H9 (cell line): ENCODE measurements around the gene FLT1. TPM values are rescaled to one million over a fixed set of nuclear protein-coding genes. Genes with fewer than 3 reads are reported as not detected.
A peak's percentile ranks its signal among the peaks of the same experiment; 100 is the strongest.

Experiments
- DNase-seq: peaks from one replicate; pipeline ENCODE4 v3.0.0-alpha.2; 2017
- H2AFZ ChIP-seq: one replicate; pipeline ENCODE4 v1.6.1; 2013; ENCODE audit warnings: mild to moderate bottlenecking, low read length, control low read depth, moderate library complexity
- H2AK5ac ChIP-seq: 2 replicates; pipeline ENCODE4 v1.6.1; 2013; ENCODE audit warnings: low read length, control low read depth, mixed read lengths; ENCODE audit not compliant: insufficient read length
- H2BK120ac ChIP-seq: one replicate; pipeline ENCODE4 v1.6.1; 2013; ENCODE audit warnings: low read depth, mild to moderate bottlenecking, low read length, control low read depth, inconsistent platforms; ENCODE audit not compliant: poor library complexity, severe bottlenecking
- H2BK12ac ChIP-seq: 2 replicates; pipeline ENCODE4 v1.6.1; 2013; ENCODE audit warnings: low read length, control low read depth, mixed read lengths, low read depth; ENCODE audit not compliant: insufficient read length
- H2BK15ac ChIP-seq: 2 replicates; pipeline ENCODE4 v1.6.1; 2013; ENCODE audit warnings: low read depth, low read length, control low read depth
- H2BK20ac ChIP-seq: one replicate; pipeline ENCODE4 v1.6.1; 2013; ENCODE audit warnings: low read depth, mild to moderate bottlenecking, low read length, control low read depth, inconsistent platforms; ENCODE audit not compliant: poor library complexity, severe bottlenecking
- H2BK5ac ChIP-seq: 2 replicates; pipeline ENCODE4 v1.6.1; 2013; ENCODE audit warnings: low read length, control low read depth, mixed read lengths; ENCODE audit not compliant: insufficient read length
- H3K14ac ChIP-seq: 2 replicates; pipeline ENCODE4 v1.6.1; 2013; ENCODE audit warnings: low read length, control low read depth; ENCODE audit not compliant: insufficient read depth
- H3K18ac ChIP-seq: 2 replicates; pipeline ENCODE4 v1.6.1; 2013; ENCODE audit warnings: low read depth, mild to moderate bottlenecking, mixed read lengths, low read length, control low read depth; ENCODE audit not compliant: insufficient read length
- H3K23ac ChIP-seq: 2 replicates; pipeline ENCODE4 v1.6.1; 2013; ENCODE audit warnings: low read length, control low read depth, mixed read lengths, low read depth; ENCODE audit not compliant: insufficient read length
- H3K23me2 ChIP-seq: 2 replicates; pipeline ENCODE4 v1.6.1; 2013; ENCODE audit warnings: low read depth, mild to moderate bottlenecking, mixed read lengths, low read length, control low read depth; ENCODE audit not compliant: insufficient read length, poor library complexity, severe bottlenecking
- H3K27ac ChIP-seq: 2 replicates; pipeline ENCODE4 v1.5.1; 2013; ENCODE audit warnings: low read length, control low read depth, mixed read lengths, low read depth; ENCODE audit not compliant: insufficient read length
- H3K27me3 ChIP-seq: 2 replicates; pipeline ENCODE4 v1.6.1; 2013; ENCODE audit warnings: low read length, control low read depth, inconsistent platforms; ENCODE audit not compliant: insufficient read depth
- H3K4ac ChIP-seq: 2 replicates; pipeline ENCODE4 v1.6.1; 2013; ENCODE audit warnings: low read depth, mild to moderate bottlenecking, control low read depth, inconsistent platforms, low read length, moderate library complexity
- H3K4me1 ChIP-seq: 2 replicates; pipeline ENCODE4 v1.6.1; 2013; ENCODE audit warnings: low read length, control low read depth, inconsistent platforms; ENCODE audit not compliant: insufficient read depth
- H3K4me2 ChIP-seq: 2 replicates; pipeline ENCODE4 v1.6.1; 2013; ENCODE audit warnings: low read length, control low read depth, mixed read lengths; ENCODE audit not compliant: insufficient read length, insufficient read depth
- H3K56ac ChIP-seq: 2 replicates; pipeline ENCODE4 v1.6.1; 2013; ENCODE audit warnings: low read depth, mild to moderate bottlenecking, mixed read lengths, low read length, control low read depth; ENCODE audit not compliant: insufficient read length
- H3K79me1 ChIP-seq: 2 replicates; pipeline ENCODE4 v1.6.1; 2013; ENCODE audit warnings: low read depth, mild to moderate bottlenecking, moderate library complexity, low read length, control low read depth, inconsistent platforms; ENCODE audit not compliant: insufficient read depth, poor library complexity, severe bottlenecking
- H3K79me2 ChIP-seq: 2 replicates; pipeline ENCODE4 v1.6.1; 2013; ENCODE audit warnings: low read length, control low read depth, inconsistent platforms; ENCODE audit not compliant: insufficient read depth
- H3K9ac ChIP-seq: 2 replicates; pipeline ENCODE4 v1.6.1; 2013; ENCODE audit warnings: low read length, control low read depth, mixed read lengths; ENCODE audit not compliant: insufficient read length; ENCODE audit errors: extremely low read depth
- H3K9me3 ChIP-seq: one replicate; pipeline ENCODE4 v1.6.1; 2013; ENCODE audit warnings: low read depth, low read length, inconsistent platforms; ENCODE audit not compliant: control insufficient read depth
- H3T11ph ChIP-seq: one replicate; pipeline ENCODE4 v1.6.1; 2013; ENCODE audit warnings: mild to moderate bottlenecking, low read length, control low read depth, inconsistent platforms
- H4K20me1 ChIP-seq: one replicate; pipeline ENCODE4 v1.6.1; 2013; ENCODE audit not compliant: control insufficient read depth, insufficient read length, insufficient read depth
- H4K5ac ChIP-seq: 2 replicates; pipeline ENCODE4 v1.6.1; 2013; ENCODE audit warnings: low read depth, mild to moderate bottlenecking, mixed read lengths, low read length, control low read depth; ENCODE audit not compliant: insufficient read length
- H4K8ac ChIP-seq: replicated peaks from 2 replicates; pipeline ENCODE4 v1.6.1; 2013; ENCODE audit warnings: low read length, control low read depth, mixed read lengths, low read depth; ENCODE audit not compliant: insufficient read length
- H4K91ac ChIP-seq: 2 replicates; pipeline ENCODE4 v1.6.1; 2013; ENCODE audit warnings: low read depth, mild to moderate bottlenecking, moderate library complexity, mixed read lengths, low read length, control low read depth; ENCODE audit not compliant: insufficient read length
- H3K27ac Mint-ChIP-seq, 3 experiments: 2 replicates in 2 of 3; 3 replicates in 1 of 3; pipeline ENCODE4 v1.8.0; 2020 to 2021; ENCODE audit warnings: mixed read lengths in 3 of 3, mild to moderate bottlenecking in 1 of 3, moderate library complexity in 1 of 3
- H3K27me3 Mint-ChIP-seq: 2 replicates; pipeline ENCODE4 v1.8.0; 2021; ENCODE audit warnings: low read depth, mild to moderate bottlenecking, moderate library complexity, mixed read lengths
- H3K36me3 Mint-ChIP-seq, 3 experiments: 2 replicates in 2 of 3; 3 replicates in 1 of 3; pipeline ENCODE4 v1.8.0; 2020 to 2021; ENCODE audit warnings: low read depth in 3 of 3, mixed read lengths in 3 of 3; ENCODE audit not compliant: insufficient read depth in 1 of 3
- H3K4me1 Mint-ChIP-seq, 2 experiments: 2 replicates each; pipeline ENCODE4 v1.8.0; 2020; ENCODE audit warnings: mixed read lengths in 2 of 2
- H3K4me3 Mint-ChIP-seq, 2 experiments: 2 replicates in 1 of 2; 3 replicates in 1 of 2; pipeline ENCODE4 v1.8.0; 2020 to 2021; ENCODE audit warnings: mild to moderate bottlenecking in 2 of 2, mixed read lengths in 2 of 2, moderate library complexity in 1 of 2
- H3K9me3 Mint-ChIP-seq, 2 experiments: 2 replicates in 1 of 2; 3 replicates in 1 of 2; pipeline ENCODE4 v1.8.0; 2020; ENCODE audit warnings: mild to moderate bottlenecking in 2 of 2, mixed read lengths in 2 of 2, moderate library complexity in 1 of 2
- CTCF ChIP-seq: fragments of 200-600 bp; sonication (generic); conservative IDR thresholded peaks from 3 replicates; pipeline ENCODE4 v1.8.0; 2021; ENCODE audit warnings: antibody characterized with exemption, mild to moderate bottlenecking
- WGBS: extraction: QIAGEN DNeasy Blood & Tissue Kit; methylation state at CpG from one replicate; pipeline ENCODE4 v1.1.7; 2013; ENCODE audit warnings: missing lambda C conversion rate, low lambda C conversion rate, mixed read lengths; ENCODE audit not compliant: insufficient read length; ENCODE audit errors: extremely low coverage; 5-methylcytosine and 5-hydroxymethylcytosine counted together
- total RNA-seq: library from RNA; stranded (reverse); gene quantifications from 2 replicates; pipeline ENCODE4 v1.2.1, GENCODE V29; 2021

Gene FLT1
- total RNA-seq, 1 experiment from 2014 or later = 84.1 TPM

DNA sequence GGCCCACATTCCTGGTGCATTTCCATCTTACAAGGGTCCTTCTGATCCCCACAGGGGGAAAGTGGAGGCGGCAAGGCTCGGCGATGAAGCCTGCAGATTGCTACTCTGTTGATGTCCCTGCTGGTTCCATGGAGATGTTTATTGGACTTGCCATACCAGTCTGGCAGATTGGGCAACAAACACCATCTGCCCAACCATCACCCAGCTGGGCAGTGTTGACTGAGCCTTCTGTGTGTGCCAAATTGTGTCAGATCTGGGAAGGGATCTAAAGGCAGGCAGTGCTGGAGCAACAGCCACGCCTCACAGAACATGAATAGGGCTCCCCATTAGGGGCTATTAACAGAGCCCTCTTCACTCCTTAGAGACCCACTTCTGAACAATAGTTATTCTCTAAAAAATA lies 35.0 kb downstream of the FLT1 start:
- H3K27ac Mint-ChIP-seq = peak overlapping the region in 1 of 3 experiments; percentile 81; a peak in 1 of 7 replicates
- peaks cover 60 to 80% (median 78%) of the 10 kb centered on the region in 3 experiments for H3K36me3 Mint-ChIP-seq
- Histone ChIP-seq H3K4me1 (peaks cover 11% of the 10 kb centered on the region), H3K4me2 (no peak overlapping the region), H3K27me3 (no peaks in the 10 kb centered on the region), H3T11ph (no peak overlapping the region), H2BK20ac (no peak overlapping the region), H2BK5ac (no peak overlapping the region), H3K23me2 (no peaks in the 10 kb centered on the region), H4K5ac (no peak overlapping the region), H3K56ac (no peak overlapping the region), H4K20me1 (no peaks in the 10 kb centered on the region), H2BK12ac (no peak overlapping the region), H2AFZ (no peak overlapping the region), H3K79me1 (peaks cover 2% of the 10 kb centered on the region), H3K14ac (no peak overlapping the region), H2BK120ac (no peak overlapping the region), H3K23ac (no peak overlapping the region), H3K9ac (no peak overlapping the region), H4K8ac (no peak overlapping the region), H3K79me2 (0 out of 2 replicates have a peak, but pooled peaks cover 4% of the 10 kb centered on the region), H4K91ac (no peak overlapping the region), H2AK5ac (no peak overlapping the region), H3K9me3 (no peaks in the 10 kb centered on the region), H3K4ac (no peak overlapping the region), H2BK15ac (no peak overlapping the region), H3K27ac (no peak overlapping the region), H3K18ac (no peak overlapping the region)
- H3K4me3 Mint-ChIP-seq = no peak overlapping the region
- H3K4me1 Mint-ChIP-seq = peaks cover 29 to 35% of the 10 kb centered on the region in 2 experiments
- H3K9me3 Mint-ChIP-seq = peaks cover 0 to 2% of the 10 kb centered on the region in 2 experiments; a peak in 2 of 5 replicates
- DNase-seq = no peak
- H3K27me3 Mint-ChIP-seq = no peaks in the 10 kb centered on the region
- no peak for TF ChIP-seq CTCF
- WGBS = no CpG with 5 or more reads among the region's 4 CpGs
